Measurements from ENCODE around the gene DMTF1. TPM values are rescaled to one million over a fixed set of nuclear protein-coding genes. Genes with fewer than 3 reads are reported as not detected.

DMTF1 gene
- total RNA-seq, 4 donors from 2014 or later = 77.4 to 157 (median 121) TPM

DNA sequence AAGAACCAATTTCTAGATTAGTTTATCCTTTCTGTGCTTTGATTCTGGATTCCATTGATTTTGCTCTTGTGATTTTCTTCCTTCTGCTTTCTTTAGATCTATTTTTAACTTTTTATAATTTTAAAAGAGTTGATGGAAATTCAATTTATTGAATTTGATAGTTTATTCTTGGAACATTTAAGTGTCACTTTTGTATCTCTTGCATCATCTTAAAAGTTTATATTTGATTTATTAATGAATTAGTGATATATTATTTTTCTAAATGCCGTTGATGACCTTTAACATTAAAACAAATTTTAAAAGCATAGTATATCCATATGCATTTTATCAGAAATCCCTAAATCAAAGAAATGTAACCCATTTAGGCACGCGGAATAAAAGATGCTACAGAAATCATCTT is 26.9 kb downstream of the DMTF1 start:
- Histone ChIP-seq H3K27ac (no peak overlapping the region), H3K27me3 (no peaks in the 10 kb centered on the region), H3K4me1 (no peaks in the 10 kb centered on the region), H3K4me3 (no peak overlapping the region), H3K9me3 (no peaks in the 10 kb centered on the region), H3K36me3 (peaks cover 0 to 57% (median 26%) of the 10 kb centered on the region in 4 donors)
- no peak for DNase-seq
- intact Hi-C loops (cut with DNase I; ENCODE audit: low total_unique reads) (no loop called here), in situ Hi-C loops (cut with MboI; ENCODE audit: low pct_ligation_motif_present in 1 of 4, low pct_unique_long_range_greater_than_20kb in 1 of 4, low sequenced_read_pairs in 3 of 4) (no loop called here)
- no peak for TF ChIP-seq EP300 (IDR thresholded peaks at IDR 0.05; ENCODE audit: low read depth)
- no peak for TF ChIP-seq POLR2AphosphoS5 (IDR thresholded peaks at IDR 0.05)
- no peak for TF ChIP-seq POLR2A (IDR thresholded peaks at IDR 0.05)
- TF ChIP-seq, protein P1, sequence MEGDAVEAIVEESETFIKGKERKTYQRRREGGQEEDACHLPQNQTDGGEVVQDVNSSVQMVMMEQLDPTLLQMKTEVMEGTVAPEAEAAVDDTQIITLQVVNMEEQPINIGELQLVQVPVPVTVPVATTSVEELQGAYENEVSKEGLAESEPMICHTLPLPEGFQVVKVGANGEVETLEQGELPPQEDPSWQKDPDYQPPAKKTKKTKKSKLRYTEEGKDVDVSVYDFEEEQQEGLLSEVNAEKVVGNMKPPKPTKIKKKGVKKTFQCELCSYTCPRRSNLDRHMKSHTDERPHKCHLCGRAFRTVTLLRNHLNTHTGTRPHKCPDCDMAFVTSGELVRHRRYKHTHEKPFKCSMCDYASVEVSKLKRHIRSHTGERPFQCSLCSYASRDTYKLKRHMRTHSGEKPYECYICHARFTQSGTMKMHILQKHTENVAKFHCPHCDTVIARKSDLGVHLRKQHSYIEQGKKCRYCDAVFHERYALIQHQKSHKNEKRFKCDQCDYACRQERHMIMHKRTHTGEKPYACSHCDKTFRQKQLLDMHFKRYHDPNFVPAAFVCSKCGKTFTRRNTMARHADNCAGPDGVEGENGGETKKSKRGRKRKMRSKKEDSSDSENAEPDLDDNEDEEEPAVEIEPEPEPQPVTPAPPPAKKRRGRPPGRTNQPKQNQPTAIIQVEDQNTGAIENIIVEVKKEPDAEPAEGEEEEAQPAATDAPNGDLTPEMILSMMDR (IDR thresholded peaks at IDR 0.05) = no peak
- WGBS, 2 donors (ENCODE audit: low coverage in 1 of 2) = 94 to 98% methylated on average over 3 of the region's 3 CpGs

DNA sequence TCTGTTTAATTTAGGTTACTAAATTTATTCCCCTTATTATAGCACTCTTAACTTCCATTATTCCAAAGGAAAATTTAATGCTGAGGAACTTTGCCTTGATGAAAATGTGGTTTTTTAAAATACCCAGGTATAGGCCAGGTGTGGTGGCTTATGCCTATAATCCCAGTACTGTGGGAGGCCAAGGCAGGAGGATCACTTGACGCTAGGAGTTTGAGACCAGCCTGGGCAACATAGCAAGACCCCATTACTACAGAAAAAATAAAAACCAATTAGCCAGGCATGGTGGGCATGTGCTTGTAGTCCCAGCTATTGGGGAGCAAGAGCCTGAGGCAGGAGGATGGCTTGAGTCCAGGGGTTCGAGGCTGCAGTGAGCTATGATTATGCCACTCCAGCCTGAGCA is 34.9 kb downstream of the DMTF1 start:
- intact Hi-C loops (cut with DNase I; ENCODE audit: low total_unique reads) = no loop called here
- H3K4me3 ChIP-seq = no peak overlapping the region
- in situ Hi-C loops (cut with MboI; ENCODE audit: low pct_ligation_motif_present in 1 of 4, low pct_unique_long_range_greater_than_20kb in 1 of 4, low sequenced_read_pairs in 3 of 4) = no loop called here
- DNase-seq = no peak
- H3K4me1 ChIP-seq = no peaks in the 10 kb centered on the region
- no peak overlapping the region for H3K27ac ChIP-seq
- TF ChIP-seq, protein P1 (IDR thresholded peaks at IDR 0.05) = no peak
- TF ChIP-seq POLR2AphosphoS5 (IDR thresholded peaks at IDR 0.05) (no peak), POLR2A (IDR thresholded peaks at IDR 0.05) (no peak), EP300 (IDR thresholded peaks at IDR 0.05; ENCODE audit: low read depth) (no peak)
- no peaks in the 10 kb centered on the region for H3K27me3 ChIP-seq
- H3K9me3 ChIP-seq = no peaks in the 10 kb centered on the region
- peaks cover 0 to 65% (median 27%) of the 10 kb centered on the region in 4 donors for H3K36me3 ChIP-seq
- 98% methylated on average over 2 of the region's 2 CpGs; no CpG with 5 or more reads in 1 of the 2 donors for WGBS, 2 donors (ENCODE audit: low coverage in 1 of 2)

DNA sequence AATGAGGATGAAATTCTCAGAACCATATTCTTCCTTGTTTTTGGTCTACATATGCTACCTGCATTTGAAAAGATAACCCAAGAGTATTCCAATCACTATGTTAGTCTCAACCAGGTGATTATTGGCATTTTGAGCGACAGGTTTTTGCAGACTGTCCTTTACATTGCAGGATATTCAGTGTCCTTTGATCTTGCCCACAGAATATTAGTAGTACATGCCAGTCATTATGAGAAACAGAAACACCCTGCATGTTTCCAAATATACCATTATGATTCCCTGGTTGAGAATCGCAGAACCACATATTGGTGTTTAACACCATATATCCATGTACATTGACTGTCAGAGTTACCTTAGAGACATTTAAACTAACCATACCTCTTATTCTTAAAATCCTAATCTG is 36.7 kb downstream of the DMTF1 start:
- DNase-seq = no peak
- no peaks in the 10 kb centered on the region for H3K9me3 ChIP-seq
- no peaks in the 10 kb centered on the region for H3K4me1 ChIP-seq
- 78 to 89% methylated on average over 2 of the region's 2 CpGs for WGBS, 2 donors (ENCODE audit: low coverage in 1 of 2)
- in situ Hi-C loops (cut with MboI; ENCODE audit: low pct_ligation_motif_present in 1 of 4, low pct_unique_long_range_greater_than_20kb in 1 of 4, low sequenced_read_pairs in 3 of 4) = no loop called here
- TF ChIP-seq, protein P1 (IDR thresholded peaks at IDR 0.05) = no peak
- TF ChIP-seq EP300 (IDR thresholded peaks at IDR 0.05; ENCODE audit: low read depth) = no peak
- no peak for TF ChIP-seq POLR2AphosphoS5 (IDR thresholded peaks at IDR 0.05)
- no peak for TF ChIP-seq POLR2A (IDR thresholded peaks at IDR 0.05)
- H3K27me3 ChIP-seq = no peaks in the 10 kb centered on the region
- intact Hi-C loops (cut with DNase I; ENCODE audit: low total_unique reads) = no loop called here
- H3K36me3 ChIP-seq = peaks cover 0 to 70% (median 22%) of the 10 kb centered on the region in 4 donors
- no peak overlapping the region for H3K27ac ChIP-seq
- no peak overlapping the region for H3K4me3 ChIP-seq

DNA sequence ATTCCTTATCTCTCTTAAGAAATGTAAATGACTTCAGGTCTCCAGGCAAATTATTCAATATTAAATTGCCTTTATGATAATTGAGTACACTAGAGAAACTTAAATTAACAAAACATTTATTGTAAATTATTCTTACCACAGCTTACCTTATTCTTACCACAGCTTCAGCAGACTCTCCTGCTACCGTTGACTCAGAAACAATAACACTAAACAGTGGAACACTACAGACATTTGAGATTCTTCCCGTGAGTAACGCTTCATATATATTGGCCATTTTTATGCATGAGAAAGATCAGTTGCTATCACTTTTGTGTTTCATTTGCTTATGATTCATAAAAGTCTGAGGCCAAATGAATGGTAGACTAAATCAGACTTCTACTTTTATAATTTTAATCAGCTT is 38.5 kb downstream of the DMTF1 start:
- intact Hi-C loops (cut with DNase I; ENCODE audit: low total_unique reads) (no loop called here), in situ Hi-C loops (cut with MboI; ENCODE audit: low pct_ligation_motif_present in 1 of 4, low pct_unique_long_range_greater_than_20kb in 1 of 4, low sequenced_read_pairs in 3 of 4) (no loop called here)
- H3K9me3 ChIP-seq = no peaks in the 10 kb centered on the region
- H3K4me3 ChIP-seq = no peak overlapping the region
- no peaks in the 10 kb centered on the region for H3K27me3 ChIP-seq
- no peak overlapping the region for H3K27ac ChIP-seq
- no peaks in the 10 kb centered on the region for H3K4me1 ChIP-seq
- TF ChIP-seq POLR2A (IDR thresholded peaks at IDR 0.05) (no peak), EP300 (IDR thresholded peaks at IDR 0.05; ENCODE audit: low read depth) (no peak), POLR2AphosphoS5 (IDR thresholded peaks at IDR 0.05) (no peak)
- TF ChIP-seq, protein P1 (IDR thresholded peaks at IDR 0.05) = no peak
- DNase-seq = no peak
- H3K36me3 ChIP-seq = peaks cover 0 to 71% (median 26%) of the 10 kb centered on the region in 4 donors
- 48 to 55% methylated on average over 3 of the region's 3 CpGs for WGBS, 2 donors (ENCODE audit: low coverage in 1 of 2)
